HuH-7.5 (cell line): ENCODE measurements around the gene IL1RAPL1.

Source experiments
- DNase-seq: peaks from one replicate; pipeline ENCODE4 v3.0.0; 2011; ENCODE audit warnings: low spot score

The IL1RAPL1 gene

DNA sequence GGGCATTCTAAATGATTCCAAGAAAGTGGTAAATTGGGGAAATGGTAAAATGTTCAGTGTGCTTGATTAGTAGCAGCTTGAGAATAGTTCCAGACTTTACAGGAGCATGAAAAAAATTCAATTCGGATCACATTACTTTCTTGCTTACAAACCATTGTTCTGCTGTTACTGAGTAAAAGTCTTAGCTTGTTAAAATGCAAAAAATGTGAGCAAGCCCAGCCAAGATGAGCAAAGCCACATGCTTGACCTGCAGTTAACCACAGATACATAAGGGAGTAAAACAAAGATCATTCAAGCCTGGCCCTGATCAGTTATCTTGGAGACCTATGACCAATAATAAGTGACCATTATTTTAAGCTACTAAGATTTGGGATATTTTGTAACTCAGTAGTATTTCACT is 1065.2 kb downstream of the IL1RAPL1 start:
- no peak for DNase-seq

- DNase-seq = no peak
Measured at GRCh38 chrX:29653721-29654120, 1066.5 kb downstream of the IL1RAPL1 start.

GRCh38 chrX:29659911-29660310 is 1072.7 kb downstream of the IL1RAPL1 start:
- DNase-seq = no peak

DNA sequence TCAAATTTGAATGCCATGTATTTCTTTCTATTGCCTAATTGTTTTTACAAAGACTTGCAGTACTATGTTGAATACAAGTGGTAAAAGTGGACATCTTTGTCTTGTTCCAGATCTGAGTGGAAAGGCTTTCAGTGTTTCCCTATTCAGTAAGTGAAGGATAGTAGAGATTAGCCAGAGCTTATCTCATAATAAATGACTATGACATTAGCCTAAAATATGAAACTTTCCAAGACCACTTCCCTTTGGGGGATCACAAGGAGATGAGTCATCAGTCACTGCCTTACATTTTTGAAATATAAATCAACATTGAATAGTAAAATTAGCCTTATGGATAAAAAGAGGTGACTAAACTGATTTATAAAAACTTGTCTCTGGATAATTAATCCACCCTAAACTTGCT is 1074.0 kb downstream of the IL1RAPL1 start:
- no peak for DNase-seq

GRCh38 chrX:29662101-29662500 is 1074.9 kb downstream of the IL1RAPL1 start:
- no peak for DNase-seq

GRCh38 chrX:29662759-29663503 is 1075.7 kb downstream of the IL1RAPL1 start:
- no peak for DNase-seq

- DNase-seq = no peak
Measured at GRCh38 chrX:29665532-29665931, 1078.3 kb downstream of the IL1RAPL1 start.

DNA sequence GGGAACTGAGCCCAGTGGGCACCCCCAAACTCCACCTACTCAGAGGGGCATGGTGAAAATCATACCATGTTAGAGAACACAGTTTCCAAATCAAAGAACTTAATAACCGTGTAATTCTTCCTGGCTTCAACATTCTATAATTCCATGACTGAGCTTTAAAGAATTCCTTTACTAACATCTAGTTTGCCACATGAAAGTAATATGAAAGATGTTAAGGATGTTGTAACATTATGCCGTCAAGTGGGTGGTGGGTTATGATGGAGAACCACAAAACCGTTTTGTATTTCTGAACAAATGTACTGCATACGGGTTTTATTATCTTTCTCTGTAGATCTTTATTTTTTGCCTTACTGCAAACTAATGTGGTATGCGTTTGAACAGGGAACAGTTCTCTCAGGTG is 1079.1 kb downstream of the IL1RAPL1 start:
- no peak for DNase-seq

- no peak for DNase-seq
Measured at GRCh38 chrX:29671421-29671820, 1084.2 kb downstream of the IL1RAPL1 start.

DNA sequence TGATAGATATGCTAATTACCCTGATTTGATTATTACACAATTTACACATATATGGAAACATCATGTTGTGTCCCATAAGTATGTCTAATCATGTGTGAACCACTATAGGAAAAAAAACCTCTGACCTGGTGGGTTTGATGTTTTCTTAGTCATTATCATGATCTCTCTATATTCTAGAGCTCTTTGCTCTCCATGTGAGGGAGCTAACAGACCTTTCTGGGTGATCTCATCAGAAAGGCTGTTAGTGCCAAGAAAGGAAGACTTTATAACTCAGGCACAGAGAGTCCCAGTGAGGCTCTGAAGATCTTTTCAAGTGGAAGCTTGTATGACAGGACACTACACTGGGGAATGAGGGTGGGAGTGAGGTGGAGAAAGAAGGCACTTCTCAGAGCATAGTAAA is 1100.4 kb downstream of the IL1RAPL1 start:
- DNase-seq = no peak

DNA sequence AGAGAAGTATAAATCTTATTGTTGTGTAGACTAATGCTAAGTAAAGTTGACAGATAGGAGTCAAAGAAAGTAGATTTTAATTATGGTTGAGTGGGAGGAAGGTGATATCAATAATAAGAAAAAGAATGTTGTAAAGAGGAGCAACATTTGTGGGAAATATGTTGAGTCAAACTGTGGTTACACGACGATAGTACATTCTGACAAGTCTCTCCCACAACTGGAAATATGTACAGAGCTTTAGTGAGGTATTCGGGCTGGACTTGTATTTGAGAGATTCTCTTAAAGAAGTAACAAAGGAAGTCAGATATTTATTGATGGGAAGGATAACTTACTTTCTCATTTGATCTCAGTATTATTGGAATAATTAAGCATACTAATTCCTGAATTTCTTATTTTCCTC is 1102.8 kb downstream of the IL1RAPL1 start:
- DNase-seq = no peak

GRCh38 chrX:29691044-29691443 is 1103.8 kb downstream of the IL1RAPL1 start:
- DNase-seq = no peak

- DNase-seq = no peak
Measured at GRCh38 chrX:29693912-29694311, 1106.7 kb downstream of the IL1RAPL1 start.

GRCh38 chrX:29699239-29699638 is 1112.0 kb downstream of the IL1RAPL1 start:
- DNase-seq = no peak

DNA sequence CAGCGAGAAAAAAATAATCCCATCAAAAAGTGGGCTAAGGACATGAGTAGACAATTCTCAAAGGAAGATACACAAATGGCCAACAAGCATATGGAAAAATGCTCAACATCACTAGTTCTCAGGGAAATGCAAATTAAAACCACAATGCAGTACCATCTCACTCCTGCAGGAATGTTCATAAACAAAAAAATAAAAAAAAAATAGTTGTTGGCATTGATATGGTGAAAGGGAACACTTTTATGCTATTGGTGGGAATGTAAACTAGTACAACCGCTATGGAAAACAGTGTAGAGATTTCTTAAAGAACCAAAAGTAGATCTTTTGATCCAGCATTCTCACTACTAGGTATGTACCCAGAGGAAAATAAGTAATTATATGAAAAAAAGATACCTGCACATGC is 1119.8 kb downstream of the IL1RAPL1 start:
- no peak for DNase-seq

GRCh38 chrX:29721152-29721551 is 1133.9 kb downstream of the IL1RAPL1 start:
- DNase-seq = no peak

- DNase-seq = no peak
Measured at GRCh38 chrX:29724316-29724715, 1137.1 kb downstream of the IL1RAPL1 start.

DNA sequence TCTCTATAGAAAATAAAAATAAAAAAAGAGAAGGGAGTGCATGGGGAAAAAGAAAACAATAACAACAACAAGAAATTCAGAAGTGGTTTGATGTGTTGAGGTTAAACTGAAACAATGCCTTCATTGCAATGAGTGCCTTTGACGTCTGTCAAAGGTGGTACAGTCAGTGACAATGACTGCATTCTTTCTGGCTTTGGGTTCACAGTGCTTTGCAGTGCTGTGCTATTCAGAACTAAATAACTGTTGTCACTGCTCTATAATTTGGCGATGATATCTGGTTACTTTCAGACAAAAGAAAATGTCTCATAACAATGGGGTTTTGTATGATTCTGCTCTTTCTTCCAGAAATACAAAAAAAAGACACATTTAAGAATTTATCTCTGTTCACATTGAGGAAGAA is 1139.6 kb downstream of the IL1RAPL1 start:
- no peak for DNase-seq

DNA sequence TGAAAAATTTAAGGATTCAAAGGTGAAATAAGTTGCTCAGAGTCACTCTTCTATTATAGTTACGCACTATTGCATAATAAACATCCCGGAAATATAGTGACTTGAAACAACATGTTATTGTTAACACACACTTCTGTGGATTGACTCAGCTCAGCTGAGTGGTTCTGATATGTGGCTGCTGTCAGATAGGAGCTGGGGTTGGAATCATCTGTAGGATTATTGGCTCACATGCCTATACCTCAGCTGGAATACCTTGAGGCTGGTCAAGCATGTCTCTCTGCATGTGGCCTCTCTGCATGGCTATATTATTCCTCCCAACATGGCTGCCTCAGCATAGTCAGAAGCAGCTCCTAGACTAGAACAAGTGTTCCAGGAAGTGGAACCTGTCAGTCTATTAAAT is 1141.4 kb downstream of the IL1RAPL1 start:
- no peak for DNase-seq

GRCh38 chrX:29744966-29745365 is 1157.7 kb downstream of the IL1RAPL1 start:
- DNase-seq = no peak

DNA sequence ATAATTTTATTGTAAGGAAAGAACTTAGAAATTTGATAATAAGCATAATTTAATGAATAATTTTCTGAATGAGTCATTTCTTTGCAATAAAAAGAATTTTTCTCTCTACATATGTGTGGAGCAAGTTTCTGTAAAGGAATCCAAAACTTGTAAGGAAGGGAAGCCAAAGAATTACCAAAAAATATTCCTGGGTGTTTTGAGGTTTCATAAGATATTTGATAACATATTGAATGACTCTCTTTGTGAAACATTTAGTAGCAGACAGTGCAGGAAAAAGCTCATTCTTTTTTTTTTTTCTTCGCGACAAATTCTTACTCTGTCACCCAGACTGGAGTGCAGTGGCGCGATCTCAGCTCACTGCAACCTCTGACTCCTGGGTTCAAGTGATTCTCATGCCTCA is 1159.1 kb downstream of the IL1RAPL1 start:
- DNase-seq = no peak

DNA sequence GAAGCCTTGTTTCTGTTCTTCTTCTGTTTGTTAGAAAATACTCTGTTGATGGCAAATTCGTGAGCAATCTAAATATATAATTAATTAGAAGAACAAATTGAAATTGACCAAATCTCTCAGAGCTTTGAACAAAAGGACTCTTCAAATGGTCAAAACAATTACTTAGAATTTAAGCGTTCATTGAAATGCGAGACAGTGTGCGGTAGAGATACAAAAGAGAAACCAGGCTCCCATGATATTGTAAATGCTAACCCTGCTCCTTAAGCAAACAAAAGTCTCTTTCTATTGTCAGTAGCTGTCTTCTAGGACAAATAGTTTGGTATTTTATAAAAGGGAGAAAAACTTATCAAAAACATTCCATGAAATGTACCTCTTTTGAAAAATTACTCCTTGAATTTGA is 1174.8 kb downstream of the IL1RAPL1 start:
- no peak for DNase-seq

DNA sequence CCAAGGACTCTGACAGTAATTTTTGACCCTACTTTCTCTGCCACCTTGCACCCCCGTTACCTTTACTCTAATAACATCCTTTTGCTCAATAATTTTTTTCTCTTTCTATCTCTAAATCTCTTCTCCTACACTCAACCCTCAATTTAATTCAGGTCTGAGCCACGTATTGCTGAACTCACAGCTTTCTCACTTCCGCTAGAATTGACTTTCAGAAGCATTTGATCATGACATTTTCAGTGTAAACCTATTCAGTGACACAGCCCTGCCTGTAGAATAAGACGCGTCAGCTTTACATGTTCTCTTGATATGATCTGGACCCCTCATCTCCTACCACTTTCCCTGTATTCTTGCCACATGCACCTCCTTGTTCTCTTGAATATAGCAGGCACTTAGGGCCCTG is 1188.6 kb downstream of the IL1RAPL1 start:
- DNase-seq = no peak

GRCh38 chrX:29787656-29788055 is 1200.4 kb downstream of the IL1RAPL1 start:
- DNase-seq = no peak
